Keratinocyte (primary cell): ENCODE measurements around the gene DNPEP.

Experiments used
- EZH2 ChIP-seq: IDR thresholded peaks from one replicate; pipeline ENCODE4 v1.6.1; 2012; ENCODE audit warnings: inconsistent platforms, mild to moderate bottlenecking, low read length, moderate library complexity
- TF ChIP-seq, protein P1 (sequence below), 3 experiments: IDR thresholded peaks in 1 of 3; conservative IDR thresholded peaks in 1 of 3; optimal IDR thresholded peaks in 1 of 3; 2 replicates in 2 of 3; 3 replicates in 1 of 3; pipeline versions ENCODE3 to v1.5.1; 2011; ENCODE audit warnings: low read length in 3 of 3, mild to moderate bottlenecking in 3 of 3, moderate library complexity in 2 of 3, control low read depth in 1 of 3, inconsistent platforms in 1 of 3; ENCODE audit not compliant: insufficient read depth in 2 of 3; ENCODE audit errors: extremely low read depth in 1 of 3

DNA sequence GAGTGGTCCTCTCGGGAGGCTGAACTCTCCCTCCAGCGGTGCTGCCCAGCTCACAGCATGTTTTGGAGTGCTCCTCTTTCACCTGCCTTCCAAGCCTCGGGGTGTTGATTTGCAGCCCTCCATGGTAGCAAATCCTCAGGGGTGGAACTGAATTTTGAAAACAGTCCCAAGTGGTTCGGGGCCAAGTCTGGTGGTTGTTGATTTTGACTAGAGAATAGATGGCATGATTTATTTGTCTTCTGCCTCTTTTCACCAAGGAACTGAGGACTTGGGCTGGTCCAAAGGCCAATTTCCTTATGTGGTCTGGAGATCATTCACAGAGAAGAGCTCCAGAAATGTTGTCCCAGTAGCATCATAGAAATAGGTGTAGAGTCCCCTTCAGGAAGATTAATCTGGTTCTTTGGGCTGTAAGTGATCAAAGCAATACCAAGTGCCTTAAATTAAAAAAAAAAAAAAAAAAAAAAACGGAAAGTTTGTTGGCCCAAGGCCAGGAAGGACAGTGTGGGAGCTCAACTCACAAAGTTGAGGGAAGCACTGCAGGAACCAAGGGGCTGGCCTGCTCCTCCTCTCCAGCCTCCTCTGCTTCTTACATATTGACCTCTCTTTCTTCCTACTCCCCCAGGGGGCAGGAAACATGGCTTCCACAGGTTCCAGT is 28.0 kb upstream of the DNPEP start:
- TF ChIP-seq, protein P1, sequence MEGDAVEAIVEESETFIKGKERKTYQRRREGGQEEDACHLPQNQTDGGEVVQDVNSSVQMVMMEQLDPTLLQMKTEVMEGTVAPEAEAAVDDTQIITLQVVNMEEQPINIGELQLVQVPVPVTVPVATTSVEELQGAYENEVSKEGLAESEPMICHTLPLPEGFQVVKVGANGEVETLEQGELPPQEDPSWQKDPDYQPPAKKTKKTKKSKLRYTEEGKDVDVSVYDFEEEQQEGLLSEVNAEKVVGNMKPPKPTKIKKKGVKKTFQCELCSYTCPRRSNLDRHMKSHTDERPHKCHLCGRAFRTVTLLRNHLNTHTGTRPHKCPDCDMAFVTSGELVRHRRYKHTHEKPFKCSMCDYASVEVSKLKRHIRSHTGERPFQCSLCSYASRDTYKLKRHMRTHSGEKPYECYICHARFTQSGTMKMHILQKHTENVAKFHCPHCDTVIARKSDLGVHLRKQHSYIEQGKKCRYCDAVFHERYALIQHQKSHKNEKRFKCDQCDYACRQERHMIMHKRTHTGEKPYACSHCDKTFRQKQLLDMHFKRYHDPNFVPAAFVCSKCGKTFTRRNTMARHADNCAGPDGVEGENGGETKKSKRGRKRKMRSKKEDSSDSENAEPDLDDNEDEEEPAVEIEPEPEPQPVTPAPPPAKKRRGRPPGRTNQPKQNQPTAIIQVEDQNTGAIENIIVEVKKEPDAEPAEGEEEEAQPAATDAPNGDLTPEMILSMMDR (optimal IDR thresholded peaks at IDR 0.05 in 1 of 3, IDR thresholded peaks at IDR 0.05 in 1 of 3, conservative IDR thresholded peaks at IDR 0.05 in 1 of 3; ENCODE audit: extremely low read depth in 1 of 3, insufficient read depth in 2 of 3, low read length in 3 of 3), result no peak
- no peak for TF ChIP-seq EZH2
